ENCODE results near the gene MYORG. TPM values are rescaled to one million over a fixed set of nuclear protein-coding genes. Genes with fewer than 3 reads are reported as not detected.

The MYORG gene
- 3.0 and 3.1 TPM in 2 replicates for total RNA-seq (2021)
- percentile 31 among the genes with signal in this experiment for Bru-seq, nascent RNA
- BruChase-seq, experiment 1, labeled RNA remaining after a 2-hour chase, result percentile 39 among the genes with signal in this experiment
- BruChase-seq, experiment 2, labeled RNA remaining after a 6-hour chase, result percentile 61 among the genes with signal in this experiment
- long read RNA-seq, full-length matches to known transcripts, result 1 of 4 reads
- long read RNA-seq, partial matches to known transcripts, result 0 of 4 reads
- long read RNA-seq, other reads (novel, unspliced or antisense), result 3 of 4 reads

DNA sequence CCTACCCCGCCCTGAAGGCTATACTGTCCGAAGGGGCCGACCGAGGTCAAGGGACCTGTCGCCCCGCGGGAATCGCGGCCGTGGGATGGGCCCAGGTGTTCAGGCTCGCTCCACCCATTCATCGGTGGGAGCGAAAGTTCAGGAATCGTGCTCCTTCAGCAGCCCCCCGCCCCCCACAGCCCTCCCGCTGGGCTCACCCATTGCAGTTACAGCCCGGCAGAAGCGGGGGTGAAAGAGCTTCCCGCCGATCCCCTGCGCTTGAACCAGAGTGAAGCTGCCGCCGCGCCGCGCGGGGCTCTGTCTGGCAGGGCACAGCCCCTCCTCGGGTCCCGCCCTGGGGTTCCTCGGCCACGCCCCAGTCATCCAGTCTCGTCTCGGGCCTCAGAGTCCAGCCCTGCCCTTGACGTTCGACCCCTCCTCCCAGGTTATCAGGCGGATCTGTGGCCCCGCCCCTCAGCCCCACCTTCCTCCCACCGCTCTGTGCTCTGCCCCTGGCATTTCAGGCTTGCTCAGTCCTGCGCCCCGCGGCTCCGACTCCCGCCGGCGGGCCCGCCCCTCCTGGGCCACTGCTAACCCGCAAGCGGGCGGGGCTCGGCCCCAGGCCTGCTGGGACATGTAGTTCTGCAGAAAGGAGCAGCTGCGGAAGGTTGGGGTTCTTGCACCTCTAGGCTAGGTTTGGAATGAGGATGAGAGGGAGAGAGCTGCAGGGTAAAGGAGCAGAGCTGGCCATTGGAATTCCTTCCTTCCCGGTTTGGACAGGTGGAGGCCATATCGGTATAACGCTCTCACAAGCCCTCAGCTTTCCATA is at the start of gene MYORG:
Gene MYORG, minus strand, starts transcription at position 303 of the 808 bp plus-strand sequence. CDS start 3,955 bp downstream, outside the sequence.
- H2AFZ ChIP-seq, result peak within 1 kb of the TSS; percentile 89
- H3K4me1 ChIP-seq (replicated peaks; ENCODE audit: insufficient read depth), result peaks cover 7% of the 10 kb centered on the region; the same call in 1 of the 2 replicates
- no peak for TF ChIP-seq EZH2 (IDR thresholded peaks at IDR 0.05; ENCODE audit: low read depth)
- TF ChIP-seq CTCF (conservative IDR thresholded peaks at IDR 0.05), result no peak
- DNase-seq, result peak; percentile 87 to 96
- H3K27me3 ChIP-seq (ENCODE audit: insufficient read depth, low read depth), result no peaks in the 10 kb centered on the region
- BruUV-seq (replicated peaks), result no TSS peak
- ChIA-PET POLR2A (ENCODE audit: unreplicated experiment) (no interaction called here), CTCF (interaction anchor here (0.8 kb wide), 1 partner anchor 54 kb away, joined by 5 read pairs; no protein-coding TSS in a partner anchor)
- no peaks in the 10 kb centered on the region for H3K36me3 ChIP-seq (ENCODE audit: low read depth)
- H3F3A ChIP-seq (ENCODE audit: insufficient read depth, low read depth), result no peaks in the 10 kb centered on the region
- peak within 1 kb of the TSS; percentile 94 for H3K4me2 ChIP-seq
- peak within 1 kb of the TSS; percentile 62 for H3K4me3 ChIP-seq
- intact Hi-C loops (cut with micrococcal nuclease; ENCODE audit: unreplicated experiment), result loop anchor here (5.0 to 10.0 kb wide), 3 partner anchors 124 to 452 kb away; no protein-coding TSS in a partner anchor
- no peaks in the 10 kb centered on the region for H4K20me1 ChIP-seq (ENCODE audit: insufficient read depth)
- no peak within 1 kb of the TSS for H3K27ac ChIP-seq
- no peaks in the 10 kb centered on the region for H3K9me2 ChIP-seq (ENCODE audit: insufficient read depth)
- no peaks in the 10 kb centered on the region for H3K9me3 ChIP-seq (ENCODE audit: insufficient read depth, low read depth)
- no peaks in the 10 kb centered on the region for H3K79me2 ChIP-seq (ENCODE audit: low read depth)

DNA sequence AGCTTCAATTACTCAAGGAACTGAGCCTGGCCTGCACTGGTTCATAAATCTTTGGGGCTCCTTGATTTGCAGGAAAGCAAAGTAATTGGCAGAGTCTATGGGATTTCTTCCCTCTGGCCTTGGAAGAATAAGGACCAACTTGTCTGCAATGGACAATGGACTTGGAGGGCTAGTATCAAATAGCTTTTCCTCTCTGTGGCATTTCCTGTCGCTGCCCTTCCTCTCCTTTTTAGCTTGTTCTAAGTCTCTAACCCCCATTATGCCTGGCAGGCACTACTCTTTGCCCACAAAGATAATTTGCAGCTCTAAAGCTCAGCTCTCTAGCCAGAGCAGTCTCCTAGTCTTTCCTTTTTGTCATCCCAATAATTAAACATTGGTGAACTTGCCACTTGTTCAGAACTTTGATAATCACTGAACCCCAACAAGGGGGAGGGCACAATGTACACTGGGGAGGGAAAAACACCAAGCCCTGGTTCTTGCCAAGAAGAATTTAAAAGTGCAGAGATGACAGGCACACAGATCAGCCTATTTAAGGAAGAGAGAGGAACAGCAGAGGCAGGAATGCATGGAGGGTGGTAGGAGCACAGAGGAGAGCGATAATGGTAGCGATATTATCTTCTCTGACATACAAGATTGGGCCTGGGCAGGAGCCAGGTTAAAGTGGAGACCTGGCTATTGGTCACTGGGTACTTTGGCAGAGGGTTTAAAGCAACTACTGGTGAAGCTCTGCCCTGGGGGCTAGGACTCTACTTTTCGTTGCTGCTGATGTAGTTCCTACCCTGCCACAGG is 43.2 kb upstream of the MYORG start:
- no peaks in the 10 kb centered on the region for H3K4me1 ChIP-seq (replicated peaks; ENCODE audit: insufficient read depth)
- no peak overlapping the region for H3K27ac ChIP-seq
- H3K36me3 ChIP-seq (ENCODE audit: low read depth), result no peaks in the 10 kb centered on the region
- H3F3A ChIP-seq (ENCODE audit: insufficient read depth, low read depth), result no peaks in the 10 kb centered on the region
- H3K9me3 ChIP-seq (ENCODE audit: insufficient read depth, low read depth), result no peaks in the 10 kb centered on the region
- CTCF ChIA-PET, result no interaction called here
- POLR2A ChIA-PET (ENCODE audit: unreplicated experiment), result no interaction called here
- no peak for DNase-seq
- BruUV-seq (replicated peaks), result no TSS peak
- no peak overlapping the region for H2AFZ ChIP-seq
- no peaks in the 10 kb centered on the region for H4K20me1 ChIP-seq (ENCODE audit: insufficient read depth)
- no peaks in the 10 kb centered on the region for H3K9me2 ChIP-seq (ENCODE audit: insufficient read depth)
- TF ChIP-seq CTCF (conservative IDR thresholded peaks at IDR 0.05) (no peak), EZH2 (IDR thresholded peaks at IDR 0.05; ENCODE audit: low read depth) (no peak)
- intact Hi-C loops (cut with micrococcal nuclease; ENCODE audit: unreplicated experiment), result no loop called here
- no peak overlapping the region for H3K4me3 ChIP-seq
- H3K27me3 ChIP-seq (ENCODE audit: insufficient read depth, low read depth), result no peaks in the 10 kb centered on the region
- H3K4me2 ChIP-seq, result no peak overlapping the region
- H3K79me2 ChIP-seq (ENCODE audit: low read depth), result no peaks in the 10 kb centered on the region

DNA sequence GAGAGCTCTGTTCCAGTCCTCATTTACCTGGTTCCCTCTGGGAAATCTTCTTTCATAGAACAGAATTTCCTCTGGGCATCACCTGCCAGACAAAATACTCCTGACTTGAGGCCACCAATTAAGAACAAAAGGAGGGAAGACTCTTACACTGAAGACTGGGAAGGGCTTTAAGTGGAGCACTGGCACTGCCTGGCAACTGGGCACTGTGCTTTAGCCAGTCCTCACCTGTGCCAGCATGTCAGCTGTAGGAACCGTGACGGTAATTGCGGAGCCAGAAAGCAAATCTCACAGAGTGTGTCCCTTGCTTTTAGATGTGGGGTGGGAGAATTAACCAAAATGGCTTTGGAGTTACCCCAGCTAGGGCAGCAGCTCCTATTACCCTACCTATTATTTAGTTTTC is 41.0 kb upstream of the MYORG start:
- Histone ChIP-seq H3K4me2 (no peak overlapping the region), H3K79me2 (ENCODE audit: low read depth) (no peaks in the 10 kb centered on the region), H3K9me2 (ENCODE audit: insufficient read depth) (no peaks in the 10 kb centered on the region), H3K4me3 (no peak overlapping the region), H3K27me3 (ENCODE audit: insufficient read depth, low read depth) (no peaks in the 10 kb centered on the region), H3K4me1 (replicated peaks; ENCODE audit: insufficient read depth) (no peaks in the 10 kb centered on the region), H3K9me3 (ENCODE audit: insufficient read depth, low read depth) (no peaks in the 10 kb centered on the region), H3K36me3 (ENCODE audit: low read depth) (no peaks in the 10 kb centered on the region), H3F3A (ENCODE audit: insufficient read depth, low read depth) (no peaks in the 10 kb centered on the region), H3K27ac (no peak overlapping the region), H2AFZ (no peak overlapping the region), H4K20me1 (ENCODE audit: insufficient read depth) (no peaks in the 10 kb centered on the region; the same call in 1 of the 2 replicates)
- CTCF ChIA-PET, result interaction anchor here (0.6 kb wide), 1 partner anchor 28 kb away, joined by 18 read pairs; no protein-coding TSS in a partner anchor
- POLR2A ChIA-PET (ENCODE audit: unreplicated experiment), result interaction anchor here (0.7 kb wide), 1 partner anchor 141 kb away, joined by 21 read pairs; no protein-coding TSS in a partner anchor
- DNase-seq, result no peak
- intact Hi-C loops (cut with micrococcal nuclease; ENCODE audit: unreplicated experiment), result no loop called here
- no peak for TF ChIP-seq CTCF (conservative IDR thresholded peaks at IDR 0.05)
- no TSS peak for BruUV-seq (replicated peaks)

Measured in PC-9 (cell line).